Activated CD4-positive, alpha-beta T cell treated with anti-CD3 and anti-CD28 coated beads, Interleukin-2, amount 50 U/mL, for 24 hours (primary cell): ENCODE results near the gene TTC28.
"Not testable (repeated sequence)": the region's sequence is repeated elsewhere in the genome, so short reads cannot be mapped to it uniquely, and the experiment has no call there.

Source experiments
- DNase-seq, 2 donors: peaks; one replicate each; pipeline ENCODE4 v3.0.0-alpha.2; 2020; ENCODE audit warnings: low read depth in 1 of 2, low spot score in 1 of 2

The TTC28 gene

DNA sequence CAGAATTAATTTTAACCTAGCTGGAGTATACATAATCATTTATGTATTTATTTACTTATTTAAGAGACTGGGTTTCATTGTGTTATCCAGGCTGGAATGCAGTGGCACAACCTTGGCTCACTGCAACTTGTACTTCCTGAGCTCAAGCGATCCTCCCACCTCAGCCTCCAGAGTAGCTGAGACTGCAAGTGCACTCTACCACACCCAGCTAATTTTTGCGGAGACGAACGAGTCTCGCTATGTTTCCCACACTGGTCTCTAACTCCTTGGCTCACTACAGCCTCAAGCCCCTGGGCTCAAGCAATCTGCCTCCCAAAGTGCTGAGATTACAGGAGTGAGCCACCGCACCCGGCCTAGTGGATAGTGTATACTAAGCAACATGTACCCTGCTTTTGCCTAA is 1.5 kb downstream of the TTC28 start:
- DNase-seq = not testable (repeated sequence)

DNA sequence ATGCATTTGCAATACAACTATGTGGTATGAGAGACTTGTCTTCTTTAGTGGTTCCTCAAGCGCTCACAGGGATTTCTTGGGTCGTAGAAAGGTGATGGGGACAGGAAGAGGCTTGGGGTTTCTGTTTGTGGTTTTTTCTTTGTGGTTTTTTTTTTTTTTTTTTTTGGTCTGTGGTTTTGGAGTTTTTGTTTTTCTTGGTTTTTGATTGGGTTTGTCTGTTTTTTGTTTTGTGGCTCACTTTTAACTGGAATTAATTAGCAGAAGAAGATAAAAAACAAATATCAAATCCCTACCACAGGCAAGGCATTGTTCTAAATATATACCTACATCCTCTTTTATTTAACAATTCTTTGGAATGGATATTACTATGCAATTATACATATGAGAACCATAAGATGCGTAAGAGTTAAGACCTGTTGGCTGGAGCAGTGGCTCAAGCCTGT is 5.5 kb downstream of the TTC28 start:
- DNase-seq = peak in 1 of 2 donors; percentile 25

DNA sequence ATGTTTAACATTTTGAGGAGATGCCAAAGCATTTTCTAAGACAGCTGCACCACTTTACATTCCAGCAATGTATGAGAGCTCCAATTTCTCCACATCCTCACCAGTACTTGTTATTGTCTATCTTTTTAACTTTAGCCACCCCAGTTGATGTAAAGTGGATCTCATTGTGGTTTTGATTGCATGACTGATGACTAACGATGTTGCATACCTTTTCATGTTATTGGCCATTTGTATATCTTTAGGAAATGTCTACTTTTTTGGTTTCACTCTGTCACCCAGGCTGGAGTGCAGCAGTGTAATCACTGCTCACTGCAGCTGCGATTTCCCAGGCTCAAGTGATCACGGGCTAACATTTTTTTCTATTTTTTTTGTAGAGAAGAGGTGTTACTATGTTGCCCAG is 8.9 kb downstream of the TTC28 start:
- no peak for DNase-seq

DNA sequence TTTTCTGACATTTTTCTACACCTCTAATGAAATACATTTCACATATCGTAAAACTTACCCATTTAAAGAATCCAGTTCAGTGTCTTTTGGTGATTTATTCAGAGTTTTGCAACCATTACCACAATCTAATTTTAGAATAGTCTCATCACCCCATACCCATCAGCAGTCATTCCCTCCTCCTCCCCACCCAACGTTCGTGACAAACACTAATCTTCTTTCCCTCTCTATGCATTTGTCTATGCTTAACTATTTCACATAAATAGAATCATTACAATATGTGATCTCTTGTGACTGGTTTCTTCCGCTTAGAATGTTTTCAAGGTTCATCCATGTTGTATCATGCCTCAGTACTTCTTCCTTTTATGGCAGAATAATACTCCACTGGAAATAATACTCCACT is 9.5 kb downstream of the TTC28 start:
- DNase-seq = no peak

DNA sequence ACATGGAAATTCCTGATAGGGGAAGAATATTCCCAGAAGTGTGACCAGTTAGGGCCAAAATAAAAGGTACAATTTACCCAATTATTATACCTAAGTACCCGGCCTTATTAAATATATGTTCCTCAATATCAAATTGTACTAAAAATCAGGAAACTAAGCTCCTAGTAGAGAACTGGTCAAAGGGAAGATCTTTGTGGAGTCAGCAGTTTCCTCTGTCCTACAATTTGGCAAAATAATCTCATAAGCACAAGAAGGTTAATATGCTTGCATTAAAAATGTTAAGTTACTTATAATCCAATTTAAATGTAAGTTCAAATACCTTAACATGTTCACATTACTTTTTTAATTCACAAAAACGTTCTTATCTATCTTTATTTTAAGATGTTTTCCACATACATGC is 10.3 kb downstream of the TTC28 start:
- DNase-seq = no peak

DNA sequence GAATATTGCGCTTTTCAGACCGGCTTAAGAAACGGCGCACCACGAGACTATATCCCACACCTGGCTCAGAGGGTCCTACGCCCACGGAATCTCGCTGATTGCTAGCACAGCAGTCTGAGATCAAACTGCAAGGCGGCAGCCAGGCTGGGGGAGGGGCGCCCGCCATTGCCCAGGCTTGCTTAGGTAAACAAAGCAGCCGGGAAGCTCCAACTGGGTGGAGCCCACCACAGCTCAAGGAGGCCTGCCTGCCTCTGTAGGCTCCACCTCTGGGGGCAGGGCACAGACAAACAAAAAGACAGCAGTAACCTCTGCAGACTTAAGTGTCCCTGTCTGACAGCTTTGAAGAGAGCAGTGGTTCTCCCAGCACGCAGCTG is 16.1 kb downstream of the TTC28 start:
- not testable (repeated sequence) for DNase-seq

DNA sequence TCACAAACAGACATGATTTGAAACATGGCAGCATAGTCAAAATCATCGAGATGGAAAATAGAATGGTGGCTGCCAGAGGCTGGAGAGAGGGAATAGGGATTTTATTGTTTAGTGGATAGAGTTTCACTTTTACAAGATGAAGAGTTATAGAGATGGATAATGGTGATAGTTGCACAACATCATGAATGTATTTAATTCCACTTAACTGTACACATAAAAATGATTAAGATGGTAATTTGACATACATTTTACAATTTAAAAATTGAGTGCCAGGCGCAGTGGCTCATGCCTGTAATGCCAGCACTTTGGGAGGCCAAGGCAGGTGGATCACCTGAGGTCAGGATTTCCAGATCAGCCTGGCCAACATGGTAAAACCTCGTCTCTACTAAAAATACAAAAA is 21.2 kb downstream of the TTC28 start:
- DNase-seq = no peak

DNA sequence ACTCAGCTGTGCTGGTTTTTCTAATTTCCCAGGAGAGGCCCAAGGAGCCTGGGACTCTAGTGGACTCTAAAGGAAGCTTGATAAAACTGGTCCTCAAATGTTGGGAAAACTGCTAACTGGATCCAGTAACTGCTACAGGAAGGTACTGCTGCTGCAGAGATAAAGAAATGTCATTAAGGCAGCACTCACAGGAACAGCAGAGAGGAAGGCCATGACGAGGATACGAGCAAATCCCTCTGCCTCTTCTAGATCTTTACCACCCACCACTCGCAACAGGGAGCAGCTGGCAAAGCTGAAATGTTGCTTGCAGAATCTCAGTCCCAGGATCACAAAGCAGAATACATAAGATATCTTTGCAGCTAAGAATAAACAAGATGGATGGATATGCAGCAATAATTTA is 23.5 kb downstream of the TTC28 start:
- no peak for DNase-seq

DNA sequence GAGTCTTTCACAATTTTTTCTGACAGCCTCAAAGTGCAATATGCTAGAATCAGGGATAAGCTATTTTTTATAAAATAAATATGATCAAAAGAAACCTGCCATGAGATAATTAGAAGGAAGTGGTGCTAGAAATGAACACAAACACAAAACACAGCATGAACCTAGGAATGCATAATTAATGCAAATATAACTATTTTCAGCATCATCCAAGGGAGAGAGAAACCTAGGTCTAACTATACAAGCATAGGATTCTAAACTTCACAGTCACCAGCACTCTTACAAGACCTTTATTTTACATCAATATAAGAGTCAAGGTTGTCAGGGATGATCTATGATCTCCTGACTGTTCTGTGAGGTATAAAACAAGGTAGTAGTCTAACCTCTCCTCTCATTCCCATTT is 29.2 kb downstream of the TTC28 start:
- no peak for DNase-seq

DNA sequence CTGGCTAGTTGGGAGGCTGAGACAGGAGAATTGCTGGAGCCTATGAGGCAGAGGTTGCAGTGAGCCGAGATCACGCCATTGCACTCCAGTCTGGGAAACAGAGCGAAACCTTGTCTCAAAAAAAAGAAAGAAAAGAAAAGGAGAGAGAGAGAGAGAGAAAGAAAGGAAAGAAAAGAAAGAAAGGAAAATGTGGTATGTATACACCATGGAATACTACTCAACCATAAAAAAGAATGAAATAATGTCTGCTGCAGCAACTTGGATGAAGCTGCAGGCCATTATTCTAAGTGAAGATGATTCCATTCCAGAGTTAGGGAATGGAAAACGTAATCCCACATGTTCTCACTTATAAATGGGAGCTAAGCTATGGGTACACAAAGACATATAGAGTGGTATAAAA is 30.8 kb downstream of the TTC28 start:
- no peak for DNase-seq

DNA sequence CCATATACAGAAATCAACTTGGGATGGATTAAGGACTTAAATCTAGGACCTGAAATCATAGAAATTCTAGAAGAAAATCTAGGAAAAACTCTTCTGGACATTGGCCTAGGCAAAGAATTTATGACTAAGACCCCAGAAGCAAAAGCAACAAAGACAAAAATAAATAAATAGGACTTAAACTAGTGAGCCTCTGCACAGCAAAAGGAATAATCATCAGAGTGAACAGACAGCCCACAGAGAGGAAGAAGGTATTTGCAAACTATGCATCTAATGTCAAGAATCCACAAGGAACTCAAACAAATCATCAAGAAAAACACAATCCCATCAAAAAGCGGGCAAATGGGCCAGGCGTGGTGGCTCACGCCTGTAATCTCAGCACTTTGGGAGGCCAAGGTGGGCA is 32.4 kb downstream of the TTC28 start:
- DNase-seq = no peak

DNA sequence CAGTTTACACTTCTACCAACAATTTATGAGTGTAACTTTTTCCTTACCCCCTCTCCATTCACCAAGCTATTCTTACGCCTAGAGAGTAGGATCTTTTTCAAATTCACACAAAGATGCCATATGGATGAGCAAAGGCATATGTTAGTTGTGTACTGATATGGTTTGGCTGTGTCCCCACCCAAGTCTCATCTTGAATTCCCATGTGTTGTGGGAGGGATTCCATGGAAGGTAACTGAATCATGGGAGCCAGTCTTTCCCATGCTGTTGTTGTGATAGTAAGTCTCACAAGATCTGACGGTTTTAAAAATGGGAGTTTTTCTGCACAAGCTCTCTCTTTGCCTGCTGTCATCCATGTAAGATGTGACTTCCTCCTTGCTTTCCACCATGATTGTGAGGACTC is 40.3 kb downstream of the TTC28 start:
- no peak for DNase-seq

DNA sequence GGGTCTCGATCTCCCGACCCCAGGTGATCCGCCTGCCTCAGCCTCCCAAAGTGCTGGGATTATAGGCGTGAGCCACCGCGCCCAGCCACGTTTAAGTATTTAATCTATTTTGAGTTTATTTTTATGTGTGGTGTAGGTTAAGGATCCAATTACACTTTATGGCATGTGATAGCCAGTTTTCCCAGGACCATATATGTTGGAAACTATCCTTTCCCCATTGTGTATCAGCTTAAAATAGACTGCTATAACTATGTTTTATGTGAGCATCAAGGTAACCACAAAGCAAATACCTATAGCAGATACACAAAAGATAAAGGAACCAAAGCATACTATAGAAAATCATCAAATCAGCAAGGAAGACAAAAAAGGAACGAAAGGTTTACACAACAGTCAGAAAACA is 42.4 kb downstream of the TTC28 start:
- DNase-seq = no peak

DNA sequence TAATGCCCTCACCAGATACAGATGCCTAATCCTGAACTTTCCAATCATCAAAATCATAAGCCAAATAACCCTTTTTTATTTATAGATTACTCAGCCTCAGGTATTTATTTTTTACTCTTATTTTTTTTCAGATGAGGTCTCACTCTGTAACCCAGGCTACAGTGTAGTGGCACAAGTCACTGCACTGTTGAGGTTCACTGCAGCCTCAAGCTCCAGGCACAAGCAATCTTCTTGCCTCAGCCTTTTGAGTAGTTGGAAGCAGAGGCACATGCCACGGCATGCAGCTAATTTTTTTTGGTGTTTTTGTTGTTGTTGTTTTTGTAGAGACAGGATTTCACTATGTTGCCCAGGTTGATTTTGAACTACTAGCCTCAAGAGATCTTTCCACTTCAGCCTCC is 49.5 kb downstream of the TTC28 start:
- DNase-seq = no peak

DNA sequence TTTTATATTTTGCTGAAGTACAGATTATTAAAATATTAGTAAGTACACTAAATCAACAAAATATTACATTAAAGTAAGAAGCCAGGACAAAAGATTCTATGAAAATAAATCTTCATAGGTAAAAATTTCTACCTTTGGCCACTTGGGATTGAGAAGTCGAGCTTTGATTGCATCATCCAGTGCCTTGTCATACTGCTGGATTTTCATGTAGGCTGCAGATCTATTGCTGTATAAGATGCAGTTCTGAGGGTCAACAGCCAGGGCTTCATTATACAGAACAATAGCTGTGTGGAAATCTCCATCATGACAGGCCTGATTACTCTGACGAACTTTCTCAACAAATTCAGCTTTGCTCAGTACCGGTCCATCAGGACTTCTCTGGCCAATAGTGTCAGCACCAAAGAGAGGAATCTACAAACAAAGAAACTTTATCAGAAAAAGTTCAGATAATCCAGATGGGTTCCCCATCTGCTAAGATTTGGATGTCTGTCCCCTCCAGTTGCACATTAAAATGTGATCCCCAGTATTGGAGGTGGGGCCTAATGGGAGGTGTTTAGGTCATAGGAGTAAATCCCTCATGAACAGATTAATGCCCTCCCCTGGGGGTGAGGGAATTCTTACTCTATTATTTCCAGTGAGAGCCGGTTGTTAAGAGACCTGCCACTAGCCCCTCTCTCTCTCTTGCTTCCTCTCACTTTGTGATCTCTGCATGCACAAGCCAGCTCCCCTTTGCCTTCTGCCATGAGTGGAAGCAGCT is 50.0 kb downstream of the TTC28 start:
- no peak for DNase-seq

DNA sequence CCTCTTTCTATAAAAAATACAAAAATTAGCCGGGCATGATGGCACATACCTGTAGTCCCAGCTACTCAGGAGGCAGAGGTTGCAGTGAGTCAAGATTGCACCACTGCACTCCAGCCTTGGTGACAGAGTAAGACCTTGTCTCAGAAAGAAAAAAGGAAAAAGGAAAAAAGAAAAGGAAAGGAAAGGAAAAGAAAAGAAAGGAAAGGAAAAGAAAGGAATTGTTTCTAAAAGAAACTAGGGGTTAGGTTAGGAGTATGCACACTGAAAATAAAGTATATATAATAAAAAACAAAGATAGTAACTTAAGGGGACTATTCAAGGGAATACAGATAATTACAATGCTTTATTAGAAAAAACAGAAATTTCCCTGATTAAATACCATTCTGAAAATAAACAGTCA is 50.9 kb downstream of the TTC28 start:
- DNase-seq = no peak

DNA sequence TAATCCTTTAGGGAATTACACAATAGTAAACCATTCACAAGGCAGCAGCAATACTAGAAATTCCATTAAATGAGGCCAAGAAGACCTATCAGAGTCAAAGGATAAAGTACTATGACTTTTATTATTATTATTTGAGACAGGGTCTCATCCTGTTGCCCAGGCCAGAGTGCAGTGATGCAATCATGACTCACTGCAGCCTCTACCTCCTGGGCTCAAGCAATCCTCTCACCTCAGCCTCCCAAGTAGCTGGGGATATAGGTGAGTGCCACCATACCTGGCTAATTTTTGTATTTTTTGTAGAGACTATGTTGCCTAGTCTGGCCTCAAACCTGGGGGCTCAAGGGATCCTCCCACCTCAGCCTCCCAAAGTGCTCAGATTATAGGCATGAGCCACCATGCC is 51.8 kb downstream of the TTC28 start:
- DNase-seq = no peak

DNA sequence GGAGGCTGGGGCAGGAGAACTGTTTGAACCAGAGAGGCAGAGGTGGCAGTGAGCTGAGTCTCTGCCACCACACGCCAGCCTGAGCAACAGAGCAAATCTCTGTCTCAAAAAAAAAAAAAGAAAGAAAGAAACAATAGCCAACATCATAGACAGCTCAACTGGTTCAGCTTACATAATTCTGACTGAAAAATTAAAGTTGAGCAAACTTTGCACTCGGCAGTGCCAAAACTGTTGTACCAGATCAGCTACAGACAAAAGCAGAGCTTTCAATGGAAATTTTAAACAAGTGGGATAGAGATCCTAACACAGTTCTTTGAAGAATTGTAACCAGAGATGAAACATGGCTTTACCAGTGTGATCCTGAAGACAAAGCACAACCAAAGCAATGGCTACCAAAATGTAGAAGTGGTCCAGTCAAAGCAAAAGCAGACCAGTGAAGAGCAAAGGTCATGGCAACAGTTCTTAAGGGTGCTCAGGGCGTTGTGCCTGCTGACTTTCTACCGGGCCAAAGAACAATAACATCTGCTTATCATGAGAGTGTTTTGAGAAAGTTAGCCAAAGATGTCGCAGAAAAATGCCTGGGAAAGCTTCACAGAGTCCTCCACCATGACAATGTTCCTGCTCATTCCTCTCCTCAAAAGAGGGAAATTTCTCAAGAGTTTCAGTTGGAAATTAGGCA is 59.3 kb downstream of the TTC28 start:
- no peak for DNase-seq

DNA sequence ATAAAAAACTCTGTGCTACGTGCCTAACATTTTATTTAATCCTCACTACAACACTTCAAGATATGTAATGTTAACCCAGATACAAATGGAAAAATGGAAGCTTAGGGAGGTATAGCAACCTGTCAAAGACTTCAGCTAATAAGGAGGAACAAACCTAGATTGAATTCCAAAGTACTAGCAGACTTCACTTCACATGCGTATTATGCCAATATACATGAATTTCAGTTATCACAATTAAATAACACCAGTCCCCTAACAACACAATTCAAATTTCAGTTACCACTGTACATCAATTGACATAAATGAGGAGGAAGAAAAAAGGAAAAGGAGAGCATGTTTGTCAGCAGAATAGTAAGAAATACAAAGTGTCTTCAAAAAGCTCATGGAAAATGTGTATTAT is 60.4 kb downstream of the TTC28 start:
- no peak for DNase-seq

DNA sequence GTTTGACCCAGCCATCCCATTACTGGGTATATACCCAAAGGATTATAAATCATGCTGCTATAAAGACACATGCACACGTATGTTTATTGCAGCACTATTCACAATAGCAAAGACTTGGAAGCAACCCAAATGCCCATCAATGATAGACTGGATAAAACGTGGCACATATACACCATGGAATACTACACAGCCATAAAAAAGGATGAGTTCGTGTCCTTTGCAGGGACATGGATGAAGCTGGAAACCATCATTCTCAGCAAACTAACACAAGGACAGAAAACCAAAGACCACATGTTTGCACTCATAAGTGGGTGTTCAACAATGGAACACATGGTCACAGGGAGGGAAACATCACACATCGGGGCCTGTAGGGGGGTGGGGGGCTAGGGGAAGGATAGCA is 64.2 kb downstream of the TTC28 start:
- not testable (repeated sequence) for DNase-seq

DNA sequence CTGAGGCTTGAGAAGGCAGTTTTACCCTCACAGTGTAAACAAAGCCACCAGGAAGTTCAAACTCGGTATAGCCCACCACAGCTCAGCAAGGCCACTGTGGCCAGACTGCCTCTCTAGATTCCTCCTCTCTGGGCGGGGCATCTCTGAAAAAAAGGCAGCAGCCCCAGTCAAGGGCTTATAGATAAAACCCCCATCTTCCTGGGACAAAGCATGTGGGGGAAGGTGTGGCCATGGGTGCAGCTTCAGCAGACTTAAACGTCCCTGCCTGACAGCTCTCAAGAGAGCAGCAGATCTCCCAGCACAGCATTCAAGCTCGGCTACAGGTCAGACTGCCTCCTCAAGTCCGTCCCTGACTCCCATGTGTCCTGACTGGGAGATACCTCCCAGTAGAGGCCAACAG is 69.7 kb downstream of the TTC28 start:
- no peak for DNase-seq

DNA sequence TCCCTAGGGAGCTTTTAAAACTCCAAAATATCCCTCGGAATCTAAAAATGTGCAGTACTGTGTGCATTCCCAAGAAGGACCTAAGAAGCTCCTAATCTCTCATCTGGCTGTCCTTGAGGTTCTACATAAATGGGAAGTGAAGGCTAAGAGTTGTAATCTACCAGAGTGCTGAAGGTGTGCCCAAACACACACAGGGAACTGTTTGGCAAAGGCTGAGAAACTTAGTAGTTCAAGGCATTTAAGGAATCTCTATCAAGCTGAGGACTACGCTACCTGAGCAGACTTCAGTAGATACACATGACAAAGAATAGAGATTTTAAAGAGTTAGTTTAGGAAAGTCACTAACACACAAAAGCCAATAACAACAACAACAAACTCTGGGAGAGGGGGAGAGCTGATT is 71.1 kb downstream of the TTC28 start:
- no peak for DNase-seq

DNA sequence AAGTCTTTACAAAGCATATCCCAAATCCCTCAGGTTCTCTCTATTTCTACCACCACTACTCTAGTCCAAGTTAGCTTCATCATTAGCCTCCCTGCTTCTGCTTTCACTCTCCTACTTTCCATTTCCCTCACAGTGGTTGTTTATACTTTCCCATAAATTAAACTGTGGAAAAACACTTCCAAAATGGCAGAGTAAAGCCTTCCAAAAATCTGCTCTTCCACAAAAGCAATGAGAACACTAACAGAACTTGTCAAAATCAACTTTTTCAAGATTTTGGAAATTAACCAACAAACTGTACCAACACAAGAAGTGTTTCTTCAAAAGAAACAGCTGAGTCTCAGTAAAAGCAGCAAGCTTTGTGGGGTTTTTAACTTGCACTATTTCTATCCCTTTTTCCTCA is 71.8 kb downstream of the TTC28 start:
- no peak for DNase-seq
